Erythroblast (primary cell): Measurements from ENCODE around the gene ZNF831.

Experiments used
- DNase-seq, 2 experiments: peaks; one replicate each; lab custom pipeline; 2025; lab: John Stamatoyannopoulos, UW
- GATA1 ChIP-seq: IDR thresholded peaks from 2 replicates; pipeline ENCODE4 v1.6.1; 2011; ENCODE audit warnings: low read depth, mild to moderate bottlenecking, control low read depth, low read length, moderate library complexity
- POLR2A ChIP-seq: IDR thresholded peaks from 2 replicates; pipeline ENCODE4 v1.6.1; 2011; ENCODE audit warnings: mild to moderate bottlenecking, low read length

Gene ZNF831

DNA sequence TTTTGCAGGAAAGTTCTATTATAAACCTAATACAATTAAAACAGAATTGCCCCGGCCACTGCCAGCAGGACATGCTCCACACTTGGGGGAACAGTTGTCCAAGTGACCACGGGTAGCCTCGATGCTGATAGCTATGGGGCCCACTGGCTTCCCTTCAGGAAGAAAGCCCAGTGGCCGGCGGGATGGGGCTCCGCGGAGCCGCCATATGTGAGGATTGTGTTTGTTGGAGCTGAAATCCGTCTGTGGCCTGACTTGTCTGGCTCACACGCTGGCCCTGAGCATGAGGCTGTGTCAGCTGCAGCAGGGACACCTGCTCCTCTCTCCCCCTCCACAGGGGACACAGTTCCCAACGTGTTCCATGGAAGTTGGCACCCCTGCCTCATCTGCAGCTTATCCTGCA lies 46.6 kb downstream of the ZNF831 start:
- DNase-seq: no peak
- TF ChIP-seq GATA1: no peak
- TF ChIP-seq POLR2A: no peak

DNA sequence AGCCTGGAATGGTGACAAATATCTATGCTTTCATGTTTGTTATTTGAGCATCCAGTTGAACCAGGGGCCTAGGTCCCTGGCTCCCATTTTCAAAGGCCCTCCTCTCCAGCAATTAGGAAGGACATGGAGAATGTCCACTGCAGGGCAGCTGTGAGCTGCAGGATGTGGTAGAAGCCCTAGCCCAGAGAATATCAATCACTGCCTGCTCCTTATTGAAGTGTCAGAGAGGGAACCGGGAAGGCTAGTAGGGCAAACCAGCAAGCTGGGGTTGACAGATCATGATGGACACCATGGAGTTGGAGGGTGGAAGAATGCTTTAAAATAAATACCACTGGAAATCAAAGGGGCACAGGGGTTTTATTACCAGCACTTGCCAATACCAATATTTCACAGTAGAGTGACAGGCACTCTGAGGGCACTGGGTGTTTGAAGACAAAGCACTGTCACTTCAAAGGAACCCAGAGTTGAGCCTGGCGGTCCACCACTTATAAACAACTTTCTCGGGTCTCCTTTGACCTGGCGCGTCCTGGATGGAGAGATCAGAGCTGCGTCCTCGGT lies 47.7 kb downstream of the ZNF831 start:
- TF ChIP-seq POLR2A: no peak
- no peak for TF ChIP-seq GATA1
- no peak for DNase-seq

DNA sequence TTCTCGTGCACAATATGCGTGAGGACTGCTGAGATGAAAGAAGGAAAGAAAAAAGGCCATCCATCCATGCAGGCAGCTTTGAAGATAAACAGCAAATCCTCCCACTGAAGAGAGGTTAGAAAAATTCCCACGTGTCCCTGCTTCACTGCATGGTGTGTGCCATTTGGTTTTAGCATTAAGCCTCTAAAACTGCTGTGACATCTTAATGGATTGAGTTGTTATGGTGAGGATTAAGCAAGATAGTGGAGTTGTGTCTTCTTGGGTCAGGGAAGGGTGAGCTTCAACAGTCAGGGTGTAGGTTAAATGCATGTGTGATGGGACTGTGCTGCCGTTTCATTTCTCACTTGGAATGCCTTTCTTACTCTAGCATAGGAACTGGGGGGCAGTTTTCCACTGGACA lies 50.5 kb downstream of the ZNF831 start:
- TF ChIP-seq GATA1: no peak
- TF ChIP-seq POLR2A: no peak
- DNase-seq: no peak

DNA sequence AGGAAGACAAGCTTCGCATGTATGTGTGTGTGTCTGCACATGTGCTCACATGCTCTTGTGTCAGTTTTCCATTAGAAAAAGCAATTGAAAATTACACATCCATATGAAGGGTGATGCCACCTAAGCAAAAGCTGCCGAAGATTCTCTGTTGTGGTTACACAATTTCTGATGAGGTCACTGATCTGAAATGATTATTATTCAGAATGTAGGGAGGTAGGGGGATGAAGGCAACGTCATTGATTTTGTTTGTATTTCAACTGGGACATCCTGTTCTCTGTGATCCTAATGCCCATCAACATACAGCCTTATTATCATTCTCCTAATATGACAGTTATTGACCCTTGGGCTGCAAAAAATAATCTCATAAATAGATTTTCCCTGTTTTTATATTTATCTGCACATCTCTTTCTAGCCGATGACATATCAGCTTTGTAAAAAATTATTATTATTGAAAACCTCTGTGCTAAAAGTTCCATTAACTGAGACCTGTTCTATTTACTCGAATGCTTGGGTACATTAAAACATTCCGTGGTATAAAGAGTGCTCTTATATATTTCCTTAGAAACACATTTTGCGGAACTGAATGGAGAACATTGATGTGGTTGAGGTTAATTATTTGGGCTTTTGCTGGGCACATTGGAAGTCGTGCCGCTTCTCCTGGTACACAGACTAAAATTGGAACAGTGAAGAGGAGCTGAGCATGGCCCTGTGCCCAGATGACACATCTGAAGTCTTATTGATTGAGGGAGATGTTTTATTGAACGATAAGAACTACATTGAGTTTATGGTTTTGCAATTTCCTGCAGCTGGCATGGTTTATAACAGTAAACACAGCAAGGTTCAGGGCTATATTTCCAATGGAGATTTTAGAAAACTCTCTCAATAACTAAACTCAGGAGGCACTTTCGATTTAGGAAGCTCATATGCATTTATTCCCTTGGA lies 51.3 kb downstream of the ZNF831 start:
- DNase-seq: no peak
- no peak for TF ChIP-seq POLR2A
- TF ChIP-seq GATA1: no peak

DNA sequence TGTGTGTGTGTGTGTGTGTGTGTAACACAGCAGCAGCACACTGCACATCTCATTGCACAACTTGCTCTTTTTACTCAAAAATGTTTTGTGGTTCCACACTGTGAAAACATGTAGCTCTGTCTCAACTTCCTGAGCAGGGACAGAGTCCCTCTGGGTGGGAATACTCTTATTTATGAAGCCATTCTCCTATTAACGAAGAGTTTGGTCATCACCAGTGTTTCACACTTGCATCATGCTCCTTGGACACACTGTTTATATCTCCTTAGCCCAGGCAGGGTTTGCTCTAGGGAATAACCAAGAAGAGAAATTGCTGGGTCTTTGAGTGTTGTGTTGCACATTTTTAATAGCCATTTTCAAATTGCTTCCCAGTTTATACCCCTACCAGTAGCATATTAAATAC lies 53.6 kb downstream of the ZNF831 start:
- TF ChIP-seq POLR2A (no peak), GATA1 (no peak)
- DNase-seq: no peak

DNA sequence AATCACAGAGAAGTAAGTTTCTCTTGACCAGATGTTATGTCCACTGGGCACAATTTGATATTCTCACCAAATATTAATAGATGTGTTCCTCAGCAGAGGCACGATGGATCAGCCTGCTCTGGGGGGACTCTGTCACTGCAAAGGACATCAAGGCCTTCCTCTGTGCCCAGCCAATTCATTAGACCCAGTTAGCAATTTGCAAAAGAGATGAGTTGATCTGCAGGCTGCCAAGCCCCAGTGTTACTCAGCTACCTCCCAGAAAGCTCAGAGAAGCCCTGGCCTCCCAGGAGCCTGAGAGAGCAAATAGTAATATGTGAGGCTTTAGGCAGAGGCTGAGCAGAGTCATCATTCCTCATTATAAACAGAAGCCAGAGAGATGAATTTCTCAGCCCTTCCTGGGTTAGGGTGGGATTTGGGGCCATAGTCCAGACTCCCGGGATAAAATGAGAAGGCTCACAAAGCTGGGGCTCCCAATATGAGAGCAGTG lies 54.2 kb downstream of the ZNF831 start:
- DNase-seq: no peak
- TF ChIP-seq POLR2A (no peak), GATA1 (no peak)

DNA sequence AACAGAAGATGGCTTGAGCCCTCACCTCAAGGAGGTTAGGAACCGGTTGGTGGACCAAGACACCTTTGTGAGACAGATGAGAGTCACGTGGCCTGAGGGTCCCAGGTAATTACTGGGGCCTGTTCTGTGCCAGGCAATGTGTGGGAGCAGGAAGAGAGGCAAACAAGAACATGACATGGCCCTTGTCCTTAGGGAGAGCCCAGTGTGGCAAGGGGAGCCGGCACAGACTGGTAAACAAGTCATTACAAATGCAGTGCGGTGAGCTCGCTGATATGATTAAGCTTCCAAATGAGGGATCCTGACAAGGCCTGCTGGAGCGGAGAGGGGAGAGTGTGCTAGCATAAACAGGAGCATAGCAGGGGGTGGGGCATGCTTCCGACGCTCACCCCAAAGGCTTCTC lies 55.6 kb downstream of the ZNF831 start:
- no peak for DNase-seq
- TF ChIP-seq GATA1 (no peak), POLR2A (no peak)

DNA sequence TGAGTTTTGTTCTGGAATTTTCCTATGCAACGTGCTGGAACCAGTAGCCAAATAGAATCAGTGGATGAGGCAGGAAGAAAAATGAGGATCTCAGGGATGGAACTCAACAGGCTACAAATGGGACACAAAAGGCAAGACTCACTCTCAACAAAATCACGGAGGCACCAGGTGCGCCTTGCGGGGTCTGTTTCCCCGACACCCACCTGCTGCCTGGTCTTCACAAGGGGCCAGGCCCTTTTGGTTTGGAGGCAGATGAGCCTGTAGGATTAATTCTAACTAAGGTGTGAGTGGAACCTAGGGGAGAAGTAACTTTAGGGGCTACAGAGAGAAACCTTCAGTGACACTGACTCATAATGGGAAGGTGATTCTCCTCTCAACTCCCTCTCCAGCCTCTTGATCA lies 56.5 kb downstream of the ZNF831 start:
- TF ChIP-seq GATA1 (no peak), POLR2A (no peak)
- DNase-seq: no peak

DNA sequence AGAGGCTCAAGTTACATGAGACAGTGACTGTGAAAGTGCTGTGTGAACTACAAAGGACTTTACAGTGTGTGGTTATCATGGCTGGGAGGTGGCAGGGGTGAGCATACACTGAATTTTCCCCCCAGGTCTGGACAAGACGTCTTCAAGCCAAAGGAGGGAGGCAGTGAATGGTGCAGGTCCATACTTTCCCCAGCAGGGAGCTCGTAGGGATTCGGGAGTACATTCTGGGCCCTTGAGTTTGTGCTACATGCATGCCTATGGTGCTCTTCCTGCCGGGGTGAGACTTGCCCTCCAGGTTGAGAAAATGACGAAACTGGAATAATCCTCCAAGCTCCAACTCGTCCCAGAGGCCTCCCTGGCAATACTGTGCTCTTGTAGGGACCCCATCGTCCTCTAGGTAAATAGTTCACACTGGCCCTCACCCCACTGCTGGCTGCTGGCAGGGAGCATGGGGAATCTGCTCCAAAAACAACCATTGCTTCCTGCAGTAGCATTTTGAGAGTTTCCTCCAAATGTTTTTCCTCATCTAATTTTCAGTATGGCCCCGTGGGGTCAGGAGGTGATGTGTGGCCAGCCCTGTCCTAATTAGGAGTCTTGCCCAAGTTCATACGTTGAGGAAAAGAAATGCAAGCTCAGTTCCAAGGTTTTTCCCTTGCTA lies 57.6 kb downstream of the ZNF831 start:
- no peak for DNase-seq

DNA sequence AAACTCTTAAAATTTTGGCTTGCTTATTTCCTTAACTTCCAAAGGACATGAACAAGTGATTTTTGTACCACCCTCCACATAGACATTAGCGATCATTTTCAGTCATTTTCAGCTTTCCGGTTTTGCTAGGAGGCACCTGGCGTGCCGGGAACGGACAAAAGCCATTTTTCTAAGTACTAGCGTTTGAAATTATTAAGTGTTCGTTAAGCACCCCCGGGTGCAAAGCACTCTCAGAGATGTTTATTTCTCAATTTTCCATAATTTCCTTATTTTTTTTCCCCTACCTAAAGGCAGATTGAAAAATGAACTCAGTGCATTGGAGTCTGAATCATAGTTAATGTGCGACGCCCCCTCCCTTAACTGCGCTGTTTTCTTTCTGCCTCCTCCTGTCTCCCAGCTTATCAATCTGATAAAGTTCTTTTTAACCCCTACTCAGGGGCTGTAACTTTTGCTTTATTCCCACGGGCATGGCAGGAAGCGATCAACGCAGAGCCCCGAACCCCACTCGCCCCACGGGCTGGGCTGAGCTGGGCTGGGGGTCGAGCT lies 58.2 kb downstream of the ZNF831 start:
- no peak for TF ChIP-seq POLR2A
- TF ChIP-seq GATA1: no peak
- no peak for DNase-seq

More for the DNA sequence above, 57.6 kb downstream of the ZNF831 start:
- TF ChIP-seq POLR2A (no peak), GATA1 (no peak)

DNA sequence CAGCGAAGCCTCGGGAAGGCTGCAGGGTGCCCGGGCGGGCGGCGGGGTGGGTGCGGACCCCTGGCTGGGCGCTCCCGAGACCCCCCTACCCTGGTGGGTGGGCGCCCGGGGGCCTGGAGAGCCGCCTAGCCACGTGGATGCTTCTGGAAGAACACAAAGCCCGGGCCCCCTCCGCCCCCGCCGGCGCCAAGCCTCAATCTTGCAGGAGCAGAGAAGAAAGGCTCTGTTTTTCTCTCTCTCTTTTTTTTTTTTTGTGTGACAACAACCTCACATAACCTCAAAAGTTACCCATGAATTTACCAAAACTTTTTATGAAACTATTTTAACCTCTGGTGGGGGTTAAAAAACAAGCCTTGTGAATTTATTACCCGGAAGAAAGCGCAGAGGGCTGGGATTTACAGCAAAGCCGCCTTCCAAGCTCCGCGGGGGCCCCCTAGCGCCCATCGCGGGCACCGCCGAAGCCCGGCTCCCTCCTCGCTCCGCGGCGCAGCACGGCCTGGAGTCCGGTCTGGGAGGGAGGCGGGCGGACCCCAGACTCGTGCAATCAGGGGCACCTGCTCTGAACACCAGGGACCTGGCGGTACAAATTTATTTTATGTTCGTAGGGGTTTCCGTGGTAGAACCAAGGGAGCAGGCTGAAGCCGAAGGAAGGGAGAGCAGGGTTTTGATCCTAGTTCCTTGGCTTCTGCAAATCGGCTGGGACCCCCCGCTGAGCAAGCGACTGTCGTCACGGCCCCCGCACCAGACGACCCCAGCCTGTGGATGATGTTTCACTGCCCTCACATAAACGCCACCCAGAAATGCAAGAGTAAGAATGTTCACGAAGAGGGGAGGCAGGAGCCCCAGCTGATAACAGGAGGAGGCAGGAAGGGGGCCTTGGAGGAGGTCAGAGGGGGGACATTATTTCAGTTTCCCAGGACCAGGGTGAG lies 58.9 kb downstream of the ZNF831 start:
- peak; percentile 52 to 71 for DNase-seq
- TF ChIP-seq POLR2A: no peak
- TF ChIP-seq GATA1: no peak

DNA sequence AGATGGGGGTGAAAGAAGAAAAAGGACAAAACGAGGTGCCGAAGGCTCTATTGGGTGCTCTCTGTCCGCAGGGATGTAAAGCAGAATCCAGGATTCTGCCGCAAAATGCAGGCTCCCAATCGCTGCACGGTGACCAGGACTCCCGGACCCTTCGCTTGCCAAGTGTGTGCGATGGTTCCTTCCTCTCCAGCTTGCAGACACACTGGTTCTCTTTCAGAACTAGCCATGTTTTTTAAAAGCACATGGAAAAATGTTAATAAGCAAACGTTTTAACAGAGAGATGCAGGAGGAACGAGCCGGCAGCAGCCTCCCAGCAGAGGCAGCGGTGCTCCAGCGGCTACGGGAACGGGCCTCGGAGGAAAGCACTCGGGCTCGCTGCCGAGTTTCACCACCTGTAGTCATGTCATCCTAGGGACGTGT lies 59.6 kb downstream of the ZNF831 start:
- TF ChIP-seq GATA1 (no peak), POLR2A (no peak)
- DNase-seq: no peak

DNA sequence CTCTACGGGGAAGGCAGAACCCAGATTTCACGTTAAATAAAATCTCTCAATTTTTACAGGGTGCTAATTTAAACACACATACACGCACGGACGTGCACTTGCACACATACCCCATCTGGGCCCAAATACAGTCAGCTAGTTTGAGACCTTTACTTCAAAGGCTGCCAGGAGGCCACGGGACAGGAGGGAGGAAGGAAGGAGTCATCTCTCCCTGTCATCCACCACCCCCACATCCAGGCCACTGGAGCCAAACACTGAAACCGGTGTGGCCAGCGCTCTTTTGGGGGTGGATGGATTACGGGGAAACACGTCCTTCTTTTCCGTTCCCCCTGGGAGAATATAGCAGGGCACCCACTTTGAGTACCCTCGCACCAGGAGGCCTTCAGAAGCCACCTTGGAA lies 60.1 kb downstream of the ZNF831 start:
- no peak for TF ChIP-seq POLR2A
- TF ChIP-seq GATA1: no peak
- DNase-seq: no peak
